GM21529 (cell line): Measurements from ENCODE around the gene FMNL1.

Experiments used
- ATAC-seq: cut with Tn5 transposase; IDR thresholded peaks from one replicate; pipeline ENCODE4 v1.9.1; 2021; ENCODE audit not compliant: unreplicated experiment

Gene FMNL1

GRCh38 chr17:45257115-45257514 lies 35.4 kb downstream of the FMNL1 start:
- ATAC-seq: no peak

GRCh38 chr17:45258981-45259380 lies 37.3 kb downstream of the FMNL1 start:
- no peak for ATAC-seq

- no peak for ATAC-seq
Measured at GRCh38 chr17:45260204-45260783, 38.6 kb downstream of the FMNL1 start.

GRCh38 chr17:45261577-45262515 lies 40.2 kb downstream of the FMNL1 start, which contains the start of gene SPATA32:
Gene SPATA32 (minus strand): TSS chr17:45262094. CDS start chr17:45262016, 78 bp downstream.
- no peak for ATAC-seq

GRCh38 chr17:45262516-45263476 lies 41.1 kb downstream of the FMNL1 start:
- ATAC-seq: no peak

- no peak for ATAC-seq
Measured at GRCh38 chr17:45263477-45263860, 41.8 kb downstream of the FMNL1 start.

GRCh38 chr17:45264430-45264829 lies 42.7 kb downstream of the FMNL1 start:
- ATAC-seq: no peak

- no peak for ATAC-seq
Measured at GRCh38 chr17:45264988-45265387, 43.3 kb downstream of the FMNL1 start.

GRCh38 chr17:45265821-45266220 lies 44.1 kb downstream of the FMNL1 start:
- ATAC-seq: no peak

- no peak for ATAC-seq
Measured at GRCh38 chr17:45266372-45266926, 44.8 kb downstream of the FMNL1 start.

GRCh38 chr17:45267436-45268055 lies 45.9 kb downstream of the FMNL1 start:
- ATAC-seq: no peak

GRCh38 chr17:45269912-45270311 lies 48.2 kb downstream of the FMNL1 start:
- no peak for ATAC-seq

GRCh38 chr17:45270828-45271418 lies 49.2 kb downstream of the FMNL1 start:
- ATAC-seq: no peak

- no peak for ATAC-seq
Measured at GRCh38 chr17:45271603-45272002, 49.9 kb downstream of the FMNL1 start.

- no peak for ATAC-seq
Measured at GRCh38 chr17:45273551-45273957, 51.9 kb downstream of the FMNL1 start.

- ATAC-seq: no peak
Measured at GRCh38 chr17:45274033-45274432, 52.3 kb downstream of the FMNL1 start.

GRCh38 chr17:45276031-45276430 lies 54.3 kb downstream of the FMNL1 start:
- ATAC-seq: no peak

- ATAC-seq: no peak
Measured at GRCh38 chr17:45277216-45277849, 55.6 kb downstream of the FMNL1 start.

- ATAC-seq: no peak
Measured at GRCh38 chr17:45277992-45278391, 56.3 kb downstream of the FMNL1 start.

GRCh38 chr17:45279898-45280297 lies 58.2 kb downstream of the FMNL1 start:
- ATAC-seq: no peak
